HCT116 (cell line): Measurements from ENCODE around the gene ZNF423. TPM values are rescaled to one million over a fixed set of nuclear protein-coding genes. Genes with fewer than 3 reads are reported as not detected.
A peak's percentile ranks its signal among the peaks of the same experiment; 100 is the strongest.

Experiments used
- ATAC-seq: fragments of 200-7000 bp; cut with Tn5 transposase; 2 replicates; pipeline ENCODE4 v1.9.1; 2020; ENCODE audit warnings: mild to moderate bottlenecking, moderate library complexity
- BruUV-seq: library from RNA; stranded (reverse); fragments of 400-500 nt; replicated peaks from 2 replicates; lab custom pipeline; 2021; lab: Mats Ljungman, UMichigan
- CTCF ChIA-PET: fragments of 300-600 bp; sonication (Branson Sonifier 250); formaldehyde crosslinking; loops from one replicate; lab custom pipeline; 2021; ENCODE audit warnings: antibody characterized with exemption; lab: Charles Lee
- POLR2A ChIA-PET: fragments of 300-600, 350-600 bp; sonication (Branson Sonifier 250); formaldehyde crosslinking; loops from one replicate; lab custom pipeline; 2021; ENCODE audit warnings: antibody characterized with exemption; lab: Charles Lee
- RAD21 ChIA-PET, 2 experiments: fragments of 300-600 bp; sonication (Branson Sonifier 250); formaldehyde crosslinking; loops; one replicate each; lab custom pipeline; 2023; ENCODE audit warnings: low total read pairs in 2 of 2; ENCODE audit not compliant: uncharacterized antibody in 2 of 2, unreplicated experiment in 2 of 2, low non-redundant PET in 1 of 2; lab: Charles Lee
- DNase-seq: peaks from one replicate; pipeline ENCODE4 v3.0.0-alpha.2; 2010; ENCODE audit warnings: low read depth, low spot score
- H2AFZ ChIP-seq: fragments of 200-600 bp; shearing (Covaris generic), sonication (generic); 2 replicates; pipeline ENCODE4 v1.6.1; 2017; ENCODE audit warnings: low read depth, mixed run types, mixed read lengths, antibody characterized with exemption, low read length; ENCODE audit not compliant: poor library complexity, severe bottlenecking
- H3K27ac ChIP-seq: 2 replicates; pipeline ENCODE4 v1.5.1; 2012; ENCODE audit warnings: low read depth, low read length
- H3K27me3 ChIP-seq: fragments of 200-600 bp; sonication (generic); 2 replicates; pipeline ENCODE4 v1.6.1; 2016; ENCODE audit warnings: mixed run types, low read length, mixed read lengths; ENCODE audit not compliant: insufficient read depth
- H3K36me3 ChIP-seq, 2 experiments: fragments of 200-500 bp in 1 of 2; fragments of 200-600 bp in 1 of 2; sonication (Bioruptor generic) in 1 of 2; sonication (generic) in 1 of 2; 2 replicates each; pipeline versions ENCODE4 v1.5.1 to v1.6.1; 2014 to 2016; ENCODE audit warnings: low read length in 2 of 2, inconsistent platforms in 1 of 2, mixed read lengths in 1 of 2, mixed run types in 1 of 2; ENCODE audit not compliant: insufficient read depth in 2 of 2, control insufficient read depth in 1 of 2
- H3K4me1 ChIP-seq, 2 experiments: fragments of 200-600 bp in 1 of 2; sonication (generic) in 1 of 2; 2 replicates each; pipeline versions ENCODE4 v1.5.1 to v1.6.1; 2012 to 2017; ENCODE audit warnings: low read length in 2 of 2, inconsistent platforms in 1 of 2, mild to moderate bottlenecking in 1 of 2, mixed read lengths in 1 of 2, mixed run types in 1 of 2, moderate library complexity in 1 of 2; ENCODE audit not compliant: insufficient read depth in 2 of 2, control insufficient read depth in 1 of 2
- H3K4me2 ChIP-seq: fragments of 200-600 bp; sonication (generic); 2 replicates; pipeline ENCODE4 v1.6.1; 2017; ENCODE audit warnings: mixed run types, low read length, mixed read lengths
- H3K4me3 ChIP-seq, 2 experiments: fragments of 200-600 bp in 1 of 2; sonication (generic) in 1 of 2; replicated peaks in 1 of 2; 2 replicates each; pipeline ENCODE4 v1.5.1; 2011 to 2016; ENCODE audit warnings: low read length in 2 of 2, control low read depth in 1 of 2, low read depth in 1 of 2, mild to moderate bottlenecking in 1 of 2, mixed read lengths in 1 of 2, mixed run types in 1 of 2
- H3K79me2 ChIP-seq: fragments of 200-600 bp; sonication (generic); 2 replicates; pipeline ENCODE4 v1.6.1; 2017; ENCODE audit warnings: mild to moderate bottlenecking, mixed run types, low read length, moderate library complexity, mixed read lengths; ENCODE audit not compliant: insufficient read depth
- H3K9ac ChIP-seq: fragments of 200-600 bp; sonication (generic); 2 replicates; pipeline ENCODE4 v1.6.1; 2016; ENCODE audit warnings: low read length, mixed read lengths
- H3K9me2 ChIP-seq: fragments of 200-600 bp; sonication (generic), shearing (Covaris generic); 2 replicates; pipeline ENCODE4 v1.6.1; 2017; ENCODE audit warnings: mixed run types, mild to moderate bottlenecking, moderate library complexity; ENCODE audit not compliant: insufficient read depth
- H3K9me3 ChIP-seq, 2 experiments: fragments of 200-500 bp in 1 of 2; fragments of 200-600 bp in 1 of 2; sonication (Bioruptor generic) in 1 of 2; sonication (generic) in 1 of 2; 2 replicates each; pipeline ENCODE4 v1.6.1; 2014 to 2017; ENCODE audit warnings: low read length in 2 of 2, mixed read lengths in 2 of 2, inconsistent platforms in 1 of 2, low read depth in 1 of 2, mild to moderate bottlenecking in 1 of 2, mixed run types in 1 of 2, moderate library complexity in 1 of 2; ENCODE audit not compliant: control insufficient read depth in 1 of 2, insufficient read depth in 1 of 2
- H4K20me1 ChIP-seq: fragments of 200-600 bp; sonication (generic), shearing (Covaris generic); 2 replicates; pipeline ENCODE4 v1.6.1; 2017; ENCODE audit warnings: mixed run types, mild to moderate bottlenecking, moderate library complexity; ENCODE audit not compliant: insufficient read depth
- CBX3 ChIP-seq: IDR thresholded peaks from 2 replicates; pipeline ENCODE4 v1.6.1; 2012; ENCODE audit warnings: low read depth
- EGR1 ChIP-seq: IDR thresholded peaks from 2 replicates; pipeline ENCODE4 v1.6.1; 2012; ENCODE audit warnings: low read depth
- ELF1 ChIP-seq: IDR thresholded peaks from 2 replicates; pipeline ENCODE4 v1.6.1; 2012; ENCODE audit warnings: low read depth, borderline replicate concordance
- EZH2 ChIP-seq: fragments of 200-600 bp; sonication (generic); IDR thresholded peaks from 2 replicates; pipeline ENCODE4 v1.6.1; 2017; ENCODE audit warnings: antibody characterized with exemption, mixed run types
- EZH2phosphoT487 ChIP-seq: fragments of 200-600 bp; IDR thresholded peaks from 2 replicates; pipeline ENCODE4 v1.6.1; 2018; ENCODE audit warnings: antibody characterized with exemption, borderline replicate concordance
- FOSL1 ChIP-seq: IDR thresholded peaks from 2 replicates; pipeline ENCODE4 v1.6.1; 2012; ENCODE audit warnings: low read depth
- JUND ChIP-seq: IDR thresholded peaks from 2 replicates; pipeline ENCODE4 v1.6.1; 2012
- MAX ChIP-seq: IDR thresholded peaks from 2 replicates; pipeline ENCODE4 v1.6.1; 2012
- POLR2A ChIP-seq: IDR thresholded peaks from 2 replicates; pipeline ENCODE4 v1.7.0; 2011; ENCODE audit warnings: borderline replicate concordance; ENCODE audit not compliant: insufficient read depth, insufficient read length; ENCODE audit errors: extremely low read depth
- POLR2AphosphoS5 ChIP-seq: IDR thresholded peaks from 2 replicates; pipeline ENCODE4 v1.6.1; 2011; ENCODE audit warnings: mild to moderate bottlenecking, low read depth, low read length, moderate library complexity
- RAD21 ChIP-seq: IDR thresholded peaks from 2 replicates; pipeline ENCODE4 v1.6.1; 2012; ENCODE audit warnings: low read depth, mild to moderate bottlenecking
- REST ChIP-seq: IDR thresholded peaks from 2 replicates; pipeline ENCODE4 v1.6.1; 2012; ENCODE audit warnings: low read depth
- SP1 ChIP-seq: IDR thresholded peaks from 2 replicates; pipeline ENCODE4 v1.6.1; 2012; ENCODE audit warnings: low read depth
- SRF ChIP-seq: IDR thresholded peaks from 2 replicates; pipeline ENCODE4 v1.6.1; 2012; ENCODE audit warnings: low read depth
- TCF7L2 ChIP-seq: IDR thresholded peaks from 2 replicates; pipeline ENCODE4 v1.7.0; 2011; ENCODE audit warnings: borderline replicate concordance, inconsistent platforms; ENCODE audit not compliant: insufficient read depth, insufficient read length; ENCODE audit errors: extremely low read depth
- YY1 ChIP-seq: IDR thresholded peaks from 2 replicates; pipeline ENCODE4 v1.6.1; 2011; ENCODE audit warnings: low read length, low read depth, moderate library complexity, mild to moderate bottlenecking; ENCODE audit not compliant: insufficient replicate concordance; ENCODE audit errors: extremely low read depth
- ZNF274 ChIP-seq: fragments of 200-500 bp; sonication (Bioruptor generic); IDR thresholded peaks from 2 replicates; pipeline ENCODE4 v1.6.1; 2014; ENCODE audit warnings: mild to moderate bottlenecking, low read depth, low read length, inconsistent platforms
- intact Hi-C: fragments of 100-400 bp; cut with micrococcal nuclease; formaldehyde crosslinking; loops from 2 replicates; pipeline ENCODE4 v1.10.0; 2022
- total RNA-seq: library from RNA; stranded (reverse); gene quantifications from one replicate; pipeline ENCODE4 v1.2.1, GENCODE V29; 2021; ENCODE audit not compliant: unreplicated experiment
- TF ChIP-seq, protein P1 (sequence below), 3 experiments: fragments of 200-600 bp in 1 of 3; sonication (generic) in 1 of 3; IDR thresholded peaks in 2 of 3; conservative IDR thresholded peaks in 1 of 3; 2 replicates each; pipeline ENCODE4 v1.5.1; 2012 to 2017; ENCODE audit warnings: low read depth in 2 of 3, low read length in 2 of 3, antibody characterized with exemption in 1 of 3, borderline replicate concordance in 1 of 3, control low read depth in 1 of 3, mild to moderate bottlenecking in 1 of 3, mixed read lengths in 1 of 3, mixed run types in 1 of 3, moderate library complexity in 1 of 3; ENCODE audit not compliant: insufficient read depth in 1 of 3
- TF ChIP-seq, protein P2 (sequence below): IDR thresholded peaks from 2 replicates; pipeline ENCODE4 v1.6.1; 2012
- TF ChIP-seq, protein P3 (sequence below): IDR thresholded peaks from 2 replicates; pipeline ENCODE4 v1.6.1; 2011; ENCODE audit warnings: mild to moderate bottlenecking, low read length, moderate library complexity; ENCODE audit not compliant: insufficient replicate concordance; ENCODE audit errors: extremely low read depth

Gene ZNF423
- total RNA-seq, 1 experiment from 2014 or later: 0.22 TPM

GRCh38 chr16:49854796-49855203 is 1.1 kb downstream of the ZNF423 start:
- CTCF ChIA-PET: no interaction called here
- peaks cover 8 to 26% of the 10 kb centered on the region in 2 experiments; a peak in 3 of 4 replicates for H3K4me1 ChIP-seq
- no peaks in the 10 kb centered on the region for H3K36me3 ChIP-seq
- peak overlapping the region; percentile 94 for H3K4me2 ChIP-seq
- H3K4me3 ChIP-seq: peak overlapping the region in 1 of 2 experiments; percentile 58; a peak in 2 of 4 replicates
- no peak overlapping the region for H2AFZ ChIP-seq
- no peaks in the 10 kb centered on the region for H4K20me1 ChIP-seq
- RAD21 ChIA-PET: no interaction called here
- no peaks in the 10 kb centered on the region for H3K9me2 ChIP-seq
- ATAC-seq: peak; percentile 2; the same call in 1 of the 2 replicates
- no peak for DNase-seq
- H3K27ac ChIP-seq: no peak overlapping the region; the same call in 1 of the 2 replicates
- H3K9me3 ChIP-seq: no peaks in the 10 kb centered on the region
- POLR2A ChIA-PET: no interaction called here
- H3K79me2 ChIP-seq: no peaks in the 10 kb centered on the region
- peaks cover 47% of the 10 kb centered on the region for H3K27me3 ChIP-seq
- H3K9ac ChIP-seq: no peak overlapping the region
- TF ChIP-seq SP1 (no peak), MAX (no peak), EGR1 (no peak), ELF1 (no peak), RAD21 (no peak), ZNF274 (no peak), POLR2A (no peak), REST (no peak), SRF (no peak), CBX3 (no peak), EZH2 (no peak), EZH2phosphoT487 (no peak), TCF7L2 (no peak), FOSL1 (no peak), POLR2AphosphoS5 (no peak), YY1 (no peak), JUND (no peak)
- TF ChIP-seq, protein P1, sequence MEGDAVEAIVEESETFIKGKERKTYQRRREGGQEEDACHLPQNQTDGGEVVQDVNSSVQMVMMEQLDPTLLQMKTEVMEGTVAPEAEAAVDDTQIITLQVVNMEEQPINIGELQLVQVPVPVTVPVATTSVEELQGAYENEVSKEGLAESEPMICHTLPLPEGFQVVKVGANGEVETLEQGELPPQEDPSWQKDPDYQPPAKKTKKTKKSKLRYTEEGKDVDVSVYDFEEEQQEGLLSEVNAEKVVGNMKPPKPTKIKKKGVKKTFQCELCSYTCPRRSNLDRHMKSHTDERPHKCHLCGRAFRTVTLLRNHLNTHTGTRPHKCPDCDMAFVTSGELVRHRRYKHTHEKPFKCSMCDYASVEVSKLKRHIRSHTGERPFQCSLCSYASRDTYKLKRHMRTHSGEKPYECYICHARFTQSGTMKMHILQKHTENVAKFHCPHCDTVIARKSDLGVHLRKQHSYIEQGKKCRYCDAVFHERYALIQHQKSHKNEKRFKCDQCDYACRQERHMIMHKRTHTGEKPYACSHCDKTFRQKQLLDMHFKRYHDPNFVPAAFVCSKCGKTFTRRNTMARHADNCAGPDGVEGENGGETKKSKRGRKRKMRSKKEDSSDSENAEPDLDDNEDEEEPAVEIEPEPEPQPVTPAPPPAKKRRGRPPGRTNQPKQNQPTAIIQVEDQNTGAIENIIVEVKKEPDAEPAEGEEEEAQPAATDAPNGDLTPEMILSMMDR (IDR thresholded peaks at IDR 0.05 in 2 of 3, conservative IDR thresholded peaks at IDR 0.05 in 1 of 3; ENCODE audit: borderline replicate concordance in 1 of 3, insufficient read depth in 1 of 3, low read depth in 2 of 3, low read length in 2 of 3): no peak
- TF ChIP-seq, protein P2, sequence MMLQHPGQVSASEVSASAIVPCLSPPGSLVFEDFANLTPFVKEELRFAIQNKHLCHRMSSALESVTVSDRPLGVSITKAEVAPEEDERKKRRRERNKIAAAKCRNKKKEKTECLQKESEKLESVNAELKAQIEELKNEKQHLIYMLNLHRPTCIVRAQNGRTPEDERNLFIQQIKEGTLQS: no peak
- TF ChIP-seq, protein P3, sequence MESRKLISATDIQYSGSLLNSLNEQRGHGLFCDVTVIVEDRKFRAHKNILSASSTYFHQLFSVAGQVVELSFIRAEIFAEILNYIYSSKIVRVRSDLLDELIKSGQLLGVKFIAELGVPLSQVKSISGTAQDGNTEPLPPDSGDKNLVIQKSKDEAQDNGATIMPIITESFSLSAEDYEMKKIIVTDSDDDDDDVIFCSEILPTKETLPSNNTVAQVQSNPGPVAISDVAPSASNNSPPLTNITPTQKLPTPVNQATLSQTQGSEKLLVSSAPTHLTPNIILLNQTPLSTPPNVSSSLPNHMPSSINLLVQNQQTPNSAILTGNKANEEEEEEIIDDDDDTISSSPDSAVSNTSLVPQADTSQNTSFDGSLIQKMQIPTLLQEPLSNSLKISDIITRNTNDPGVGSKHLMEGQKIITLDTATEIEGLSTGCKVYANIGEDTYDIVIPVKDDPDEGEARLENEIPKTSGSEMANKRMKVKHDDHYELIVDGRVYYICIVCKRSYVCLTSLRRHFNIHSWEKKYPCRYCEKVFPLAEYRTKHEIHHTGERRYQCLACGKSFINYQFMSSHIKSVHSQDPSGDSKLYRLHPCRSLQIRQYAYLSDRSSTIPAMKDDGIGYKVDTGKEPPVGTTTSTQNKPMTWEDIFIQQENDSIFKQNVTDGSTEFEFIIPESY: no peak
- intact Hi-C loops: loop anchor here (5.0 to 10.0 kb wide), 2 partner anchors 68 to 240 kb away; no protein-coding TSS in a partner anchor
- BruUV-seq: no TSS peak
